ENCODE results near the gene FAM83F. TPM values are rescaled to one million over a fixed set of nuclear protein-coding genes. Genes with fewer than 3 reads are reported as not detected.

The FAM83F gene
- total RNA-seq, 2 experiments from 2014 or later = not detected

DNA sequence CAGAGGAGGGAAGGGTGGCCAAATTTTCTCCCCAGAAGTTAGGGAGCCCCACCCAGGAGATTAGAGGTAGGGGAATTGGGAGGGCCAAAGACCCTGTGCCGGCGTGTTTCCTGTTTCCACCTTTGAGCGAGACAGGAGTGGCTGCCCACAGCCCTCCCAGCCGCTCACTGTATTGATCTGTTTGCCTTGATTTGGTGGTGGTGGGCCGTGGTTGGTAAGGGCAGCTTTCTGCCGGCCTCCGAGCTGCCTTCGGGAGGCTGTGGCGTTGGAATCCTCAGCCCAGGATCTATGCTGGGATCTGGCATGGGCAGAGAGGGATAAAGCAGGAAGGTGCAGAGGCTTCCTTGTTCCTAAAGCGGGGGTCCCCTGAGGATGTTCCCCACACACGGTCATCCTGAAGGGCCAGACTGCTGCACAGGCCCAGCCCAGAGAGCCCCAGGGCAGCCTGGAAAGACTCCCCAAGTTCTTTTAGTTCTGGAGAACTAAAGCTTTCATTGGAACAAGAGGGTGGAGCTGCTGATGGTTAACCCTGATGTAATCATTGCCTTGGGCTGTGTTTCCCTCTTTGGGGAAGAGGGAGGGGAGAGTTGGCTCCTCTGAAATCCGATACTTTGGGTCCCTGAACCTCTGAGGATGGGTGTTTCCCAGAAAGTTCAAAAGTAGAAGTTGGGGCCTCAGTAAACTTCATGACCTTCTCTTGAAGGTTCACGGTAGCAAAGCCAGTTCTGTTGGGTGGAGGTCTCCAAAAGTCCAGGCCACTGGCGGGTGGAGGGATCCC lies 7.2 kb downstream of the FAM83F start:
- Mint-ChIP-seq H3K4me1 (no peaks in the 10 kb centered on the region), H3K4me3 (no peak overlapping the region), H3K27ac (no peak overlapping the region), H3K9me3 (ENCODE audit: low read depth) (no peaks in the 10 kb centered on the region), H3K36me3 (no peaks in the 10 kb centered on the region), H3K27me3 (peaks cover 40% of the 10 kb centered on the region)
- no peak for ATAC-seq
- CTCF ChIA-PET = interaction anchor here (3.9 kb wide), 1 partner anchor 23 kb away, joined by 11 read pairs; no protein-coding TSS in a partner anchor
- no peak for DNase-seq

DNA sequence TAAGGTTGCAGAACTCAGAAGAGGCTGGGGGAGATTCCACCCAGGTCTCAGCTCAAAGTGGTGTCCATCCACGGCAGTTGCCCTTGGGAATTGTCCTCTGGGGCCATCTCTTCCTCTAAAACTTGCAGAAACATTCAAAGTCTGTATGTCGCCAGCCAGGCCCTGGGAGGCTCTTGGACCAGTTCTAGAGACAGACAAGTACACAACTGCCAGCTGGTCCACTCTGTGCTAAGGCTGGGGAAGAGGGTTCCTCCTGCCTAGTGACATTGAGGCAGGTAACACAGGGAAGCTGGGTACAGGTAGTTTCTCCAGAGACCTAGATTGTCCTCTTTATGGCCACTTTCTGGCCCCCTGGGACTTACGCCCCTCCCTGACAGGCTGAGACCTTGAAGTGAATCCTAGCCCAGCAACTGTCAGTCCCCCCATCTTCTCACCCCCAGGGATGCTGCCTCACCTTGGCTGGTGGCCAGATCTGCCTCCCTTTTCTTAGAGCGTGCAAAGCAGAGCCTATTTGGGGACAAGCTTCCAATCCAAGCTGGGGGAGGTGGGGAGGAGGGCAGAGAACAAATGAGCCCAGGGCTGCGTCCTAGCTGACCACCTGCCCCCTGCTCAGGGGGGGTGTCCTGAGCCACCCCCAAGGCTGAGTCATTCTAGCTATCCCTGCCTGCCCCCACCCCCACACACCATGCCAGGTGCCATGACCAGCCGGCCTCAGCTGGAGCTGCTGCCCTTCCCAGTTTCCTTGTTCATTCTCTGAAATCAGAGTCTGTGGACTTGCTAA lies 8.4 kb downstream of the FAM83F start:
- Mint-ChIP-seq H3K36me3 (no peaks in the 10 kb centered on the region), H3K27me3 (peaks cover 38% of the 10 kb centered on the region), H3K4me1 (no peaks in the 10 kb centered on the region), H3K9me3 (ENCODE audit: low read depth) (no peaks in the 10 kb centered on the region), H3K27ac (no peak overlapping the region), H3K4me3 (no peak overlapping the region)
- DNase-seq = no peak
- no peak for ATAC-seq
- CTCF ChIA-PET = interaction anchor here (0.9 to 3.9 kb wide), 2 partner anchors 21 to 381 kb away, joined by 3 to 11 read pairs; no protein-coding TSS in a partner anchor

DNA sequence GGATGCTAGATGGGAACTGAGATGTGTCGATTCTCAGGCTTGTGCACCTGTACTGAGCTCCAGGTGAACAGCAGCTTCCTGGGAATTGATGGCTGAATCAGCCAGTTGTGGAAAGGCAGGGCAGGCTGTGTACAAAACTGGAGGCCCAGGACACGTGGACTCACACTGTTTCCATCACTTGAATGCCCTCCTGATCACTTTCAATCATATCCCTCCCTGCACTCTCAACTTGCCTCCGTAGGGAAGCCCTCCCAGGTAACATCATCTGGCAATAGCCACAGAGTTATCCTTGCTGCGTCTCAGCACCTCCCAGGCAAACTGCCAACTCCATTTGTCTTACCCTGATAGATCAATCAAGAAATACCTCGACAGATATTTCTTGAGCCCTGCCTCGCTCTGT lies 10.1 kb downstream of the FAM83F start:
- Mint-ChIP-seq H3K4me3 (no peak overlapping the region), H3K27ac (no peak overlapping the region), H3K27me3 (peaks cover 55% of the 10 kb centered on the region), H3K4me1 (no peaks in the 10 kb centered on the region), H3K9me3 (ENCODE audit: low read depth) (no peaks in the 10 kb centered on the region), H3K36me3 (no peaks in the 10 kb centered on the region)
- CTCF ChIA-PET = interaction anchor here (3.9 kb wide), 1 partner anchor 20 kb away, joined by 11 read pairs; no protein-coding TSS in a partner anchor
- ATAC-seq (no peak), DNase-seq (no peak)

DNA sequence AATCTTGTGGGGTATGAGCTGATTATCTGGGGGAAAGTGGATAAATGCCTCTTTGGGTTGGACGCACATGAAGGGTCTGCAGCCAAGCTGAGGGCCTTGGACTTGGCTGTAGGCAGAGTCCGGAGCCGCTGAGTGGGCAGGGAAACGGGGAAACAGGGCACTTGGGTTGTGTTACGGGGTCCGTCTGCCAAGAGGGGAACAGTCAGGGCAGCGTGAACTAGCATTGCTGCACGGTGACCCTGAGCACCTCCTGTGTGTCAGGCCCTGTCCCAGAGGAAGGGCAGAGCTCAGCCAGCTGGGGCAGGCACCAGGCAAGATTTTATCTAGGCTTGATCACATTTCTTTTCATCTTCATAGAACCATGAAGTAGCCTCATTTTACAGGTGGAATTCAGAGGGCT lies 11.9 kb downstream of the FAM83F start:
- Mint-ChIP-seq H3K27ac (no peak overlapping the region), H3K4me3 (no peak overlapping the region), H3K9me3 (ENCODE audit: low read depth) (no peaks in the 10 kb centered on the region), H3K27me3 (peaks cover 55% of the 10 kb centered on the region), H3K36me3 (no peaks in the 10 kb centered on the region), H3K4me1 (no peaks in the 10 kb centered on the region)
- CTCF ChIA-PET = interaction anchor here (0.9 kb wide), 1 partner anchor 472 kb away, joined by 3 read pairs; no protein-coding TSS in a partner anchor
- ATAC-seq = no peak
- no peak for DNase-seq

DNA sequence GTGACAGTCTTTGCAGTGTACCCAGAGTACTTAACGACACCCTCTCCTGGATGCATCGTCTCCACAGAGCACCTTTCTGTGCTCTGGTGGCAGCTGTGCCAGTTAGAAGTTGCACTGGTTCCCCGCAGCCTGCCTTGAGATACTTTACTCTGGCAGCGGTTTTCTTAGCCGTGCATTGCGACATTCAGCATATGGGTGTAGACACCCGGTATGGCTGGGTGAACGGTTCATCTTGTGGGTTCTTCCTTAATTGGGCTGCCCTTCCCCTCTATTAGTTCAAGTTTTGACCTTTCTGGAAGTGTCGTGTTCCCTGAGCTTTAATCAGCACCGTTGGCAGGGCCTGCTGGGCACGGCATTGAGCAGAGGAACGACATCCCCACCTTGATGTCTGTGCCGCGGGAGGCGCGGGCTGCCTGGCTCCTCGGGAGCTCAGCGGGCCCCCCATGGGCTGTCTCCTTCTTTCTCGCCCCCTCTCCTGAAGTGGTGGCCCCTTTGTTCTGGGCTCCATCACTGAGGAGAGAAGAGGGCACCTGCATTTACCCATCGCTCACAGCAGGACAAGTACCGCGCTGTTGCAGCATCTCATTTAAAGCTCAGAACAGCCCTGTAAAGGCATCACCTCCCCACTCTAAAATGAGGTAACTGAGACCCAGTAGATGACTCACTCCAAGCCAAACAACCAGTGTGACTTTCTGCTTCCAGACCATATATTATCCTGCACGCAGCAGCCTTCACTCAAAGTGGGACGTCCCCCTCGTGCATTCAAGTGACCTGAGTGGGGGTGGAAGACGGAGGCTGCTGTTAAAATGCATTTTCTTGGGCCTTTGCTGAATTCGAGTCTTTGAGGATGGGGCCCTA lies 13.3 kb downstream of the FAM83F start:
- no peak overlapping the region for H3K4me3 Mint-ChIP-seq
- H3K27me3 Mint-ChIP-seq = peaks cover 51% of the 10 kb centered on the region
- no peaks in the 10 kb centered on the region for H3K9me3 Mint-ChIP-seq (ENCODE audit: low read depth)
- no peaks in the 10 kb centered on the region for H3K4me1 Mint-ChIP-seq
- no peaks in the 10 kb centered on the region for H3K36me3 Mint-ChIP-seq
- no peak overlapping the region for H3K27ac Mint-ChIP-seq
- CTCF ChIA-PET = interaction anchor here (3.7 kb wide), 1 partner anchor 16 kb away, joined by 22 read pairs; no protein-coding TSS in a partner anchor
- no peak for ATAC-seq
- no peak for DNase-seq

DNA sequence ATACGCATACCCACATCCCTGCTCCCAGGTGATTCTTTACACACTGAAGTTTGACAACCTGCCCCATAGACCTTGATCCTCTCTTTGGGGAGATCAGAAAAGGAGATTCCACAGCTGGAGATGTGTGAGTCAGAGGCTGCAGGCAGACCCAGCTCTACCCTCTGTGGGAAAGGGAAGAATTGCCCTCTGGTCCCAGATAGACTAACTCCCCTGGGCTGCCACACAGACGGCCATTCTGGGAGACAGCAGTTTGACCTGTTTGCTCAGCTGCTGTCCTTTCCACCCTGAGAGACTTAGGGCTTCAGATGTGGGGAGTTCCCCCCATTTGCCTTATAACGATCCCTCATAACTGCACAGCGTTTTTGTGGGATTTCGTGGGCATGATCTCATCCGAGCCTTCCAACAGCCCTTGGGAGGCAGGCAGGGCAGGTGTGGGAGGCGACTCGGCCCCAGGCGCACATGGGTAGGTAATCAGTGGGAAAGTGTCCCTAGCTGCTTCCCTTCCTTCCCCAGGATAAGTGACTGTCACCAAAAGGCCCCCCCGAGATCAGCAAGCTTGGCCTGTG lies 14.1 kb downstream of the FAM83F start:
- no peak overlapping the region for H3K4me3 Mint-ChIP-seq
- ATAC-seq (no peak), DNase-seq (no peak)
- H3K36me3 Mint-ChIP-seq = no peaks in the 10 kb centered on the region
- H3K4me1 Mint-ChIP-seq = no peaks in the 10 kb centered on the region
- peaks cover 55% of the 10 kb centered on the region for H3K27me3 Mint-ChIP-seq
- no peak overlapping the region for H3K27ac Mint-ChIP-seq
- H3K9me3 Mint-ChIP-seq (ENCODE audit: low read depth) = no peaks in the 10 kb centered on the region
- CTCF ChIA-PET = interaction anchor here (1.0 to 3.7 kb wide), 2 partner anchors 8 to 16 kb away, joined by 3 to 22 read pairs; no protein-coding TSS in a partner anchor

DNA sequence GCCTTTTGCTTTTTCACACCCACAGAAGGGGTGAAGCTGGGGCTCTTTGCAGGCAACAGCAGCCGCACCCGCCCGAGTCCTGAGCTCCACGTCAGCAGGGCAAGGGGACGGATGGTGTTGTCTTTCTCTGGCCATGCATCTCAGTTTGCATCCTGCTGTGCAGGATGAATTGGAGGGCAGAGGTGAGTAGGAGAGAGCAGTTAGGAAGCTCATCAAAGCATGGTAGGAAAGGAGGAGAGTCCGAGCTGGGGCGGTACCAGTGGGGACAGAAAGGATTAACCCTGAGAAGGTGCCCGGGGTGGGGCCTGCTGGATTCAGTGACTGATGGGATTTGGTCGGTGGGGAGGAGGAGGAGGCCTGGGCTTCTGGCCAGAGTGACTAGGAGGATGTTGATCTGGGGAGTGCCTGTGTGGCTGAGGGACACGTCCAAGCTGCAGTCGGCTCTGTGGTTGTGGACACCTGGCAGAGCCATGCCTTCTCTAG lies 14.6 kb downstream of the FAM83F start:
- Mint-ChIP-seq H3K27me3 (peaks cover 55% of the 10 kb centered on the region), H3K9me3 (ENCODE audit: low read depth) (no peaks in the 10 kb centered on the region)

GRCh38 chr22:40009951-40010671 lies 15.4 kb downstream of the FAM83F start:
- CTCF ChIA-PET = interaction anchor here (0.7 to 3.7 kb wide), 6 partner anchors 10 to 1069 kb away, joined by 3 to 22 read pairs (median 4); no protein-coding TSS in a partner anchor
- no peak for ATAC-seq
- H3K36me3 Mint-ChIP-seq = no peaks in the 10 kb centered on the region
- no peak overlapping the region for H3K4me3 Mint-ChIP-seq
- no peaks in the 10 kb centered on the region for H3K4me1 Mint-ChIP-seq
- peaks cover 59% of the 10 kb centered on the region for H3K27me3 Mint-ChIP-seq
- DNase-seq = no peak
- no peak overlapping the region for H3K27ac Mint-ChIP-seq
- H3K9me3 Mint-ChIP-seq (ENCODE audit: low read depth) = no peaks in the 10 kb centered on the region

More for the DNA sequence above, 14.6 kb downstream of the FAM83F start:
- CTCF ChIA-PET = interaction anchor here (0.7 to 3.7 kb wide), 7 partner anchors 9 to 1068 kb away, joined by 3 to 22 read pairs (median 3); no protein-coding TSS in a partner anchor
- no peak for DNase-seq
- H3K27ac Mint-ChIP-seq = no peak overlapping the region
- no peaks in the 10 kb centered on the region for H3K4me1 Mint-ChIP-seq
- no peak overlapping the region for H3K4me3 Mint-ChIP-seq
- no peak for ATAC-seq
- no peaks in the 10 kb centered on the region for H3K36me3 Mint-ChIP-seq

- no peaks in the 10 kb centered on the region for H3K36me3 Mint-ChIP-seq
- DNase-seq (no peak), ATAC-seq (no peak)
- H3K27me3 Mint-ChIP-seq = peaks cover 62% of the 10 kb centered on the region
- CTCF ChIA-PET = interaction anchor here (1.2 to 3.7 kb wide), 3 partner anchors 10 to 476 kb away, joined by 4 to 22 read pairs (median 4); no protein-coding TSS in a partner anchor
- H3K4me1 Mint-ChIP-seq = no peaks in the 10 kb centered on the region
- H3K27ac Mint-ChIP-seq = no peak overlapping the region
- no peaks in the 10 kb centered on the region for H3K9me3 Mint-ChIP-seq (ENCODE audit: low read depth)
- H3K4me3 Mint-ChIP-seq = no peak overlapping the region
These were observed 16.0 kb downstream of the FAM83F start for GRCh38 chr22:40010746-40011145.

DNA sequence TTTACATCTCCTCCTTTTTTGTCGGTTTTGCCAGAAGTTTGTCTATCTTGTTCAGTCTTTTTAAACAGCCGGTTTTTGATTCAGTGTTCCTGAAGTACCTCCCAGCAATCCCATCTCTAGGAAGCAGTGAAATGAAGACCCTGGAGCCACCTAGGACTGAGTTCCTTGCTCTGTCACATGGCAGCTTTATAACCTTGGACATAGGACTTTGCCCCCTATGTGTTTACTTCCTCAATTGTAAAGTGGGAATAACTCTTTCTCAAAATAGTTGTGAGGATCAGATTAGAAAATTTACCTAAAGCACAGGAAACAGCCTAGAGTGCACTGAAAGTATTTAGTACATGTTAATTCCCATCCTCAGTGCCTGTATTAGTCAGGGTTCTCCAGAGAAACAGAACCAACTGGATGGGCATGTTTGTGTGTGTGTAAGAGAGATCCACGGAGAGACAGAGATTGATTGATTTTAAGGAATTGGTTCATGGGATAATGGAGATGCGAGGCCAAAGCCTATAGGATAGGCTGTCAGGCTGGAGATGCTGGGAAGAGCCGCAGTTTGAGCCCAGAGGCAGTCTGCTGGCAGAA lies 20.0 kb downstream of the FAM83F start:
- H3K27ac Mint-ChIP-seq = no peak overlapping the region
- no peak overlapping the region for H3K4me3 Mint-ChIP-seq
- peaks cover 5% of the 10 kb centered on the region for H3K4me1 Mint-ChIP-seq
- peaks cover 32% of the 10 kb centered on the region for H3K27me3 Mint-ChIP-seq
- no peaks in the 10 kb centered on the region for H3K36me3 Mint-ChIP-seq
- no peaks in the 10 kb centered on the region for H3K9me3 Mint-ChIP-seq (ENCODE audit: low read depth)
- DNase-seq (no peak), ATAC-seq (no peak)
- CTCF ChIA-PET = interaction anchor here (27.0 kb wide), 1 partner anchor 476 kb away, joined by 478 read pairs; the partner anchor contains the start of gene RPS19BP1

DNA sequence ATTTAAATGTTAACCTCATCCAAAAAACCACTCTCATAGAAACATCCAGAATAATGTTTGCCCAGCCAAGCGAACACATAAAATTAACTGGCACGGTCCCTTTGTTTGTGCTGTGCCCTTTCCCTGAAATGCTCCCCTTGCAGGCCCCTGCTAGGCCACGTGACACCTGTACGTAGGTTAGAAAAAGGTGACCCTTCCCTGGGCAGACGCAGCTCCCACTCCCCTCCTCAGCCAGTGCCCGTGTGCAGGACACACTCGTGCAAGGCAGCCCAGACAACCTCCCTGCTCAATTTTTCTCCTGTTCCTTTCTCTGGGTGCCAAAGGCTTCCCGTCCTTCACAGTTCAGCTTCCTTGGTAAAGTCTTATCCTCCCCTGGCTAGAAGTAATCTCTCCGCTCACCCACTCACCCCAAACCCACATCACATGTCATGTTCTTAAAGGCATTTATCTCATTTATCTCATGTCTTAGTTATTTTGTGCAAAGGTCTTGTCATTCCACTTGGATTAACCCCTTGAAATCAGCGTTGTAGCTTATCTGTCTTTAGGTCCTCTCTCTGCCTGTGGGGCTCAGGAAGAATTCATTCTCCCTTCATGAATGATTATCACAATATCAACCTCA lies 20.7 kb downstream of the FAM83F start:
- Mint-ChIP-seq H3K27me3 (peaks cover 27% of the 10 kb centered on the region), H3K4me1 (peaks cover 5% of the 10 kb centered on the region), H3K36me3 (no peaks in the 10 kb centered on the region), H3K4me3 (no peak overlapping the region), H3K9me3 (ENCODE audit: low read depth) (no peaks in the 10 kb centered on the region), H3K27ac (no peak overlapping the region)
- DNase-seq (no peak), ATAC-seq (no peak)
- CTCF ChIA-PET = interaction anchor here (1.7 to 27.0 kb wide), 2 partner anchors 10 to 477 kb away, joined by 10 to 478 read pairs; partner anchors contain the start of gene RPS19BP1

Measured in activated CD8-positive, alpha-beta memory T cell treated with anti-CD3 and anti-CD28 coated beads, Interleukin-2, amount 10 ng/mL, durations not matched to agents 7 days and 5 days (primary cell).